ENCODE measurements around the gene RSL1D1. TPM values are rescaled to one million over a fixed set of nuclear protein-coding genes. Genes with fewer than 3 reads are reported as not detected.

Gene RSL1D1
- total RNA-seq, 2 experiments from 2014 or later: 146 to 157 TPM

DNA sequence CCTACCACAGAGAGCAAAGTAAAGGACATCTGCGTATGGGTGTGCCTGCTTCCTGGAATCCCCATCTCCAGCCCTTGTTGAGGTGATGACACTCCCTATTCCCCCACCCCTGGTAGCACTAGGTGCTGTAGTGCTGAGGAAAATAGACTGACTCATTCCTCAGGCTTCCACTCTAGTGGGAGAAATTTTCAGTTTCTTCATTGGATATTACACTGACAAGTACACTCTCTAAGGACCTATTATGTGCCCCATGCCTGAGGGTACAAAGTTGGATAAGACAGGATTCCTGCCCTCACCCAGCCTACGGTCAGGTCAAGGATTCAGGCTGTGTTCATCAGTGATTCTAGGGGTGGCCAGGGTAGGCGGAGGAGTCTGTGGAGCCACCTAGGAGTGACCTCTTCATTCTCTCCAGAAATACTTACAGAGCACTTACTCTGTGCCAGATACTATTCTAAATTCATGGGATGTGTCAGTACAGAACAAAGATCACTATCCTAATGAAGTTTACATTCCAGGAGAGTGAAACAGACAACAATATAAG lies 49.8 kb downstream of the RSL1D1 start:
- H3K36me3 Mint-ChIP-seq (ENCODE audit: low read depth): peaks cover 6% of the 10 kb centered on the region
- H3K27me3 Mint-ChIP-seq: peaks cover 2% of the 10 kb centered on the region
- POLR2A ChIA-PET: no interaction called here
- no peak for DNase-seq
- no peak overlapping the region for H3K4me3 Mint-ChIP-seq
- H3K9me3 Mint-ChIP-seq: no peaks in the 10 kb centered on the region
- H3K27ac Mint-ChIP-seq: no peak overlapping the region
- CTCF ChIA-PET: interaction anchor here (0.6 kb wide), 2 partner anchors 21 to 658 kb away, joined by 3 to 4 read pairs; no protein-coding TSS in a partner anchor
- H3K4me1 Mint-ChIP-seq: peaks cover 31% of the 10 kb centered on the region

- H3K9me3 Mint-ChIP-seq: no peaks in the 10 kb centered on the region
- peaks cover 39% of the 10 kb centered on the region for H3K4me1 Mint-ChIP-seq
- peak overlapping the region; percentile 32 for H3K4me3 Mint-ChIP-seq
- CTCF ChIA-PET: no interaction called here
- H3K36me3 Mint-ChIP-seq (ENCODE audit: low read depth): peaks cover 15% of the 10 kb centered on the region
- DNase-seq: no peak
- peak overlapping the region; percentile 9 for H3K27ac Mint-ChIP-seq
- POLR2A ChIA-PET: interaction anchor here (2.1 to 6.2 kb wide), 3 partner anchors 17 to 58 kb away, joined by 4 to 165 read pairs (median 113); partner anchors contain the start of gene TXNDC11
- peaks cover 1% of the 10 kb centered on the region for H3K27me3 Mint-ChIP-seq
Observed at GRCh38 chr16:11800382-11800718, 51.0 kb downstream of the RSL1D1 start.

DNA sequence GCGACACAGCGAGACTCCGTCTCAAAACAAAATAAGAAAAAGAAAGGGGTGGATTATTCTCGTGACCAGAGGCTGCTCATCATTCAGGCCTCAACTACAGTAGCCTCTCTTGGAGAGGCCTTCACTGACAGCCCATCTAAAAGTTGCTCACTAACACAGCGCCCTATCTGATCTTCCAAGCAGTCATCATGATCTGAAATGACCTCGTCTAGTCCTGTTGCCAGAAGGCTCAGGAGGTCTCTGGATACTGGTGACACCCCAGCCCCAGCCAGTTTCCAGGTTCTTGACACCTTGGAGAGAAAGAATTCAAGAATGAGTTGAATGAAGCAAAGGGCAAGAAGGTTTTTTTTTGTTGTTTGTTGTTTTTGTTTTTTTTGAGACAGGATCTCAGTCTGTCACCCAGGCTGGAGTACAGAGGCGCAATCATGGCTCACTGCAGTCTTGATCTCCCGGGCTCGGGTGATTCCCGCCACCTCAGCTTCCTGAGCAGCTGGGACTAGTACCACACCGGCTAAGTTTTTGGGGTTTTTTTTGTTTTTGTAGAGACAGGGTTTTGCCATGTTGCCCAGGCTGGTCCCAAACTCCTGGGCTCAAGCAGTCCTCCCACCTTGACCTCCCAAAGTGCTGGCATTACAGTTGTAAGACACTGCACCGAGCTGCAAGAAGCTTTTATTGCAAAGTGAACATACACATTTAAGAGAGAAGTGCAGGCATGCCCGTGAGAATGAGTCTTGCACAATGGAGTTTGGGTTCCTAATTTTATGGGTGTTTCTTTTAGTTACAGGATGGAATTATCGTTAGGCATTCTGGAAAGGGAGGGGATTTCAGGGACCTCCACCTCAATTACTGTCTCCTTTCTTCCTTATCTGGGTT lies 51.6 kb downstream of the RSL1D1 start:
- Mint-ChIP-seq H3K36me3 (ENCODE audit: low read depth) (peaks cover 20% of the 10 kb centered on the region), H3K27ac (peak overlapping the region; percentile 10), H3K4me1 (peaks cover 45% of the 10 kb centered on the region), H3K9me3 (no peaks in the 10 kb centered on the region), H3K4me3 (peak overlapping the region; percentile 97), H3K27me3 (no peaks in the 10 kb centered on the region)
- CTCF ChIA-PET: interaction anchor here (0.6 kb wide), 1 partner anchor 14 kb away, joined by 3 read pairs; no protein-coding TSS in a partner anchor
- POLR2A ChIA-PET: interaction anchor here (1.0 to 6.2 kb wide), 6 partner anchors 11 to 263 kb away, joined by 4 to 165 read pairs (median 24); partner anchors contain the start of genes RSL1D1 and TXNDC11
- DNase-seq: no peak

DNA sequence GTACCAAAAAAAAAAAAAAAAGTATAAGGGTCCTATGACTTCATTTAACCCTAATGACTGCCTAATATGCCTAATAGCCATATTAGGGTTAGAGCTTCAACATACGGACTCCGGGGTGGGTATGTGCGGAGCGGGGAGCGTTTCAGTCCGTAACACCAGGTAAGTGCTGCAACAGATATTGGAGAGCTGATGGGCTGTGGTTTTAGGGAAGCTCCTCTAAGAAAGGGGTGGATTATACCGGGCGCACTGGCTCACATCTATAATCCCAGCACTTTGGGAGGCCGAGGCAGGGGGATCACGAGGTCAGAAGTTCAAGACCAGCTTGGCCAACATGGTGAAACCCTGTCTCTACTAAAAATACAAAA lies 52.3 kb downstream of the RSL1D1 start:
- peaks cover 28% of the 10 kb centered on the region for H3K36me3 Mint-ChIP-seq (ENCODE audit: low read depth)
- DNase-seq: no peak
- CTCF ChIA-PET: interaction anchor here (1.0 to 4.6 kb wide), 6 partner anchors 9 to 269 kb away, joined by 4 to 52 read pairs (median 11); partner anchors contain the start of gene TXNDC11
- POLR2A ChIA-PET: interaction anchor here (1.0 to 6.2 kb wide), 7 partner anchors 11 to 264 kb away, joined by 4 to 165 read pairs (median 16); partner anchors contain the start of genes RSL1D1 and TXNDC11
- H3K4me3 Mint-ChIP-seq: peak overlapping the region; percentile 97
- H3K27me3 Mint-ChIP-seq: no peaks in the 10 kb centered on the region
- H3K9me3 Mint-ChIP-seq: no peaks in the 10 kb centered on the region
- peaks cover 53% of the 10 kb centered on the region for H3K4me1 Mint-ChIP-seq
- peak overlapping the region; percentile 88 for H3K27ac Mint-ChIP-seq

DNA sequence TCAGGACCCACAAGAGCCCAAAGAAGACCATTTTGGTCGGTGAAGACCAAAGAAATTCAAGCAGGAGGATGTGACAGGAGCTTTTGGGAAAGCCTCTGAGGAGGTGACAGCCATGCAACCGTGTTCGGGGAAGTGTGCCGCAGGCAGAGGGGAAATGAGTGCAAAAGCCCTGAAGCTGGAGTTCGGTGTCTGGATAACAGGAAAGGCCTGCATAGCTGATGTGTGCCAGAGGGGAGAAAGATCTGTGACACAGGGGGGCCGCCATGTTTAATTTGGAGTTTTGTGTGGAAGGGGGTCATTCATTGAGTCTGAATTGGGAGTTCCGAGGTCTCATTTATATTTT lies 53.4 kb downstream of the RSL1D1 start:
- H3K4me1 Mint-ChIP-seq: peaks cover 61% of the 10 kb centered on the region
- ChIA-PET POLR2A (interaction anchor here (0.5 to 6.2 kb wide), 29 partner anchors 9 to 921 kb away, joined by 3 to 165 read pairs (median 4); partner anchors contain the start of genes CIITA, CLEC16A, GSPT1 and LITAF), CTCF (interaction anchor here (0.6 to 4.6 kb wide), 20 partner anchors 9 to 418 kb away, joined by 3 to 52 read pairs (median 4); partner anchors contain the start of genes RSL1D1 and TXNDC11)
- H3K9me3 Mint-ChIP-seq: no peaks in the 10 kb centered on the region
- H3K4me3 Mint-ChIP-seq: peak overlapping the region; percentile 97
- H3K36me3 Mint-ChIP-seq (ENCODE audit: low read depth): peaks cover 32% of the 10 kb centered on the region
- no peak for DNase-seq
- peak overlapping the region; percentile 88 for H3K27ac Mint-ChIP-seq
- no peaks in the 10 kb centered on the region for H3K27me3 Mint-ChIP-seq

- Mint-ChIP-seq H3K27ac (peak within 1 kb of the TSS; percentile 89), H3K9me3 (no peaks in the 10 kb centered on the region), H3K4me1 (peaks cover 66% of the 10 kb centered on the region), H3K27me3 (no peaks in the 10 kb centered on the region), H3K4me3 (peak within 1 kb of the TSS; percentile 97), H3K36me3 (ENCODE audit: low read depth) (peaks cover 36% of the 10 kb centered on the region)
- peak; percentile 95 for DNase-seq
- ChIA-PET POLR2A (interaction anchor here (0.6 to 6.2 kb wide), 34 partner anchors 9 to 921 kb away, joined by 3 to 165 read pairs (median 4); partner anchors contain the start of genes CIITA, CLEC16A, GSPT1 and LITAF), CTCF (interaction anchor here (0.6 to 4.6 kb wide), 28 partner anchors 9 to 834 kb away, joined by 3 to 52 read pairs (median 4); partner anchors contain the start of genes RSL1D1 and TXNDC11)
Observed at GRCh38 chr16:11797166-11797956, 54.0 kb downstream of the RSL1D1 start, which contains the start of gene ZC3H7A. TSS of gene ZC3H7A (minus strand) at chr16:11797258. CDS start at chr16:11782354, 14,904 bp downstream.

GRCh38 chr16:11796227-11797165 lies 54.8 kb downstream of the RSL1D1 start:
- ChIA-PET CTCF (interaction anchor here (0.7 to 4.6 kb wide), 24 partner anchors 11 to 833 kb away, joined by 3 to 52 read pairs (median 4); partner anchors contain the start of genes RSL1D1 and TXNDC11), POLR2A (interaction anchor here (0.6 to 6.2 kb wide), 27 partner anchors 10 to 920 kb away, joined by 3 to 165 read pairs (median 5); partner anchors contain the start of genes CIITA, CLEC16A, GSPT1 and LITAF)
- Mint-ChIP-seq H3K36me3 (ENCODE audit: low read depth) (peaks cover 36% of the 10 kb centered on the region), H3K4me1 (peaks cover 71% of the 10 kb centered on the region), H3K4me3 (peak overlapping the region; percentile 82), H3K27ac (peak overlapping the region; percentile 89), H3K9me3 (no peaks in the 10 kb centered on the region), H3K27me3 (no peaks in the 10 kb centered on the region)
- DNase-seq: peak; percentile 42

GRCh38 chr16:11795887-11796226 lies 55.5 kb downstream of the RSL1D1 start:
- no peak for DNase-seq
- CTCF ChIA-PET: interaction anchor here (1.4 to 4.6 kb wide), 5 partner anchors 10 to 832 kb away, joined by 4 to 52 read pairs (median 12); partner anchors contain the start of gene TXNDC11
- Mint-ChIP-seq H3K4me1 (peaks cover 77% of the 10 kb centered on the region), H3K27ac (peak overlapping the region; percentile 89), H3K9me3 (no peaks in the 10 kb centered on the region), H3K4me3 (peak overlapping the region; percentile 82), H3K27me3 (no peaks in the 10 kb centered on the region), H3K36me3 (ENCODE audit: low read depth) (peaks cover 36% of the 10 kb centered on the region)
- POLR2A ChIA-PET: interaction anchor here (0.6 to 6.2 kb wide), 8 partner anchors 13 to 849 kb away, joined by 3 to 165 read pairs (median 10); partner anchors contain the start of genes GSPT1, RSL1D1 and TXNDC11

DNA sequence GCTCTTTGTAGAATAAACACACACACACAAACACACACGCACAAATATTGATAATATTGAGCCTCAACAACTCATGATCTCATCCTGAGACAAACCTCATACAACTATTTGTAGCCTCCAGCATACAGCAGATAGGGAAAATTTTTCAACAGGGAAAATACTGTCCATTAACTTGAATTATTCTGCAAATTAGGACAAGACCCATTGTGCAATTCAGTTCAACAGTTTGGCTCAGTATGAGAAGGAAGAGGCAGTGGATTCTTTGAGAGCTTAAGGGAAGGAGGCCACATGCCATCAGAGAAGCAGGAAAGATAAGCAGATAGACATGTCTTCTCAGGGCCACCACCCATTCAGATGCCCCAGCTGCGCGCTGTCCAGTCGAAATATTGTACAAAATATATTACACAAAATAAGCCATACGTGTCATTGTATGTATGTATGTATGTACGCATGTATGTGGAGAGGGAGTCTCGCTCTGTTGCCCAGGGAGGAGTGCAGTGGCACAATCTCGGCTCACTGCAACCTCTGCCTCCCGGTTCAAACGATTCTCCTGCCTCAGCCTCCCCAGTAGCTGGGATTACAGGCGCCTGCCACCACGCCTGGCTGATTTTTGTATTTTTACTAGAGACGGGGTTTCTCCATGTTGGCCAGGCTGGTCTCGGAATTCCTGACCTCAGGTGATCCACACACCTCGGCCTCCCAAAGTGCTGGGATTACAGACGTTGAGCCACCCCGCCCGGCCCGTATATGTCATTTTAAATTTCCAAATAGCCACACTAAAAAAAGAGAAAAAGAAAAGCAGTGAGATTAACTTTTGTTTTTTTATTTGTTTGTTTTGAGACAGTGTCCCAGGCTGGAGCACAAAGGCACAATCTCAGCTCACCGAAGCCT lies 56.1 kb downstream of the RSL1D1 start:
- no peak for DNase-seq
- H3K9me3 Mint-ChIP-seq: no peaks in the 10 kb centered on the region
- H3K27me3 Mint-ChIP-seq: no peaks in the 10 kb centered on the region
- H3K4me1 Mint-ChIP-seq: peaks cover 77% of the 10 kb centered on the region
- peak overlapping the region; percentile 82 for H3K4me3 Mint-ChIP-seq
- CTCF ChIA-PET: interaction anchor here (1.9 to 4.6 kb wide), 3 partner anchors 9 to 272 kb away, joined by 4 to 52 read pairs (median 12); no protein-coding TSS in a partner anchor
- POLR2A ChIA-PET: interaction anchor here (1.8 to 6.2 kb wide), 3 partner anchors 12 to 53 kb away, joined by 5 to 165 read pairs (median 113); partner anchors contain the start of gene TXNDC11
- peak overlapping the region; percentile 89 for H3K27ac Mint-ChIP-seq
- H3K36me3 Mint-ChIP-seq (ENCODE audit: low read depth): peaks cover 38% of the 10 kb centered on the region

GRCh38 chr16:11794447-11794846 lies 56.9 kb downstream of the RSL1D1 start:
- H3K4me3 Mint-ChIP-seq: peak overlapping the region; percentile 82

More at GRCh38 chr16:11794447-11794846, 56.9 kb downstream of the RSL1D1 start:
- Mint-ChIP-seq H3K27ac (peak overlapping the region; percentile 89), H3K27me3 (no peaks in the 10 kb centered on the region), H3K36me3 (ENCODE audit: low read depth) (peaks cover 41% of the 10 kb centered on the region), H3K9me3 (no peaks in the 10 kb centered on the region), H3K4me1 (peaks cover 72% of the 10 kb centered on the region)
- no peak for DNase-seq
- POLR2A ChIA-PET: interaction anchor here (5.9 to 6.2 kb wide), 2 partner anchors 11 to 52 kb away, joined by 113 to 165 read pairs; partner anchors contain the start of gene TXNDC11
- CTCF ChIA-PET: interaction anchor here (1.5 to 4.6 kb wide), 3 partner anchors 9 to 52 kb away, joined by 3 to 52 read pairs (median 5); partner anchors contain the start of gene TXNDC11

Data from activated CD4-positive, alpha-beta memory T cell treated with anti-CD3 and anti-CD28 coated beads, Interleukin-2, amount 10 ng/mL, durations not matched to agents 7 days and 5 days (primary cell).